H1 (cell line): Measurements from ENCODE around the gene RAB44. TPM values are rescaled to one million over a fixed set of nuclear protein-coding genes. Genes with fewer than 3 reads are reported as not detected.

Experiments used
- CTCF ChIA-PET: fragments of 300-600 bp; sonication (Branson Sonifier 250); formaldehyde crosslinking; loops from one replicate; lab custom pipeline; 2021; ENCODE audit not compliant: partially characterized antibody; lab: Charles Lee
- POLR2A ChIA-PET: fragments of 300-600 bp; sonication (Branson Sonifier 250); formaldehyde crosslinking; loops from one replicate; lab custom pipeline; 2021; ENCODE audit warnings: inconsistent platforms; ENCODE audit not compliant: partially characterized antibody; lab: Charles Lee
- DNase-seq, 2 experiments: peaks; one replicate each; pipeline versions ENCODE4 v3.0.0 to v3.0.0-alpha.2; 2010 to 2022; ENCODE audit warnings: low spot score in 2 of 2, low read depth in 1 of 2, mixed read lengths in 1 of 2
- FAIRE-seq: peaks from 2 replicates; lab custom pipeline; 2011; peaks lifted over from hg19 to GRCh38; lab: Jason Lieb, UNC
- H2AFZ ChIP-seq: 2 replicates; pipeline ENCODE4 v1.8.1; 2012; ENCODE audit warnings: low read length, inconsistent platforms
- H2AK5ac ChIP-seq: 2 replicates; pipeline ENCODE4 v1.6.1; 2013; ENCODE audit warnings: low read depth, low read length
- H2BK120ac ChIP-seq: replicated peaks from 2 replicates; pipeline ENCODE3; 2013; ENCODE audit warnings: low read depth, low read length, inconsistent platforms
- H2BK12ac ChIP-seq: 2 replicates; pipeline ENCODE4 v1.6.1; 2013; ENCODE audit warnings: low read depth, low read length
- H2BK15ac ChIP-seq: 2 replicates; pipeline ENCODE4 v1.6.1; 2013; ENCODE audit warnings: low read length
- H2BK20ac ChIP-seq: 2 replicates; pipeline ENCODE4 v1.6.1; 2013; ENCODE audit warnings: low read length
- H2BK5ac ChIP-seq: 2 replicates; pipeline ENCODE4 v1.6.1; 2013; ENCODE audit warnings: low read depth, low read length
- H3K14ac ChIP-seq: 2 replicates; pipeline ENCODE4 v1.6.1; 2013; ENCODE audit warnings: inconsistent platforms; ENCODE audit not compliant: insufficient read length
- H3K18ac ChIP-seq: 2 replicates; pipeline ENCODE4 v1.6.1; 2013; ENCODE audit warnings: low read length; ENCODE audit errors: extremely low read depth
- H3K23ac ChIP-seq: 2 replicates; pipeline ENCODE4 v1.6.1; 2013; ENCODE audit warnings: inconsistent platforms; ENCODE audit not compliant: insufficient read length
- H3K23me2 ChIP-seq: 2 replicates; pipeline ENCODE4 v1.6.1; 2013; ENCODE audit warnings: low read depth, low read length
- H3K27ac ChIP-seq: 2 replicates; pipeline ENCODE4 v1.6.1; 2011; ENCODE audit warnings: low read depth, low read length, inconsistent platforms
- H3K27me3 ChIP-seq, 4 experiments: replicated peaks in 1 of 4; 1 replicate in 1 of 4; 2 replicates in 3 of 4; pipeline versions ENCODE4 v1.6.1 to v1.8.1; 2011 to 2013; ENCODE audit warnings: low read length in 3 of 4, mild to moderate bottlenecking in 3 of 4, inconsistent platforms in 2 of 4, mixed read lengths in 2 of 4, moderate library complexity in 1 of 4; ENCODE audit not compliant: control insufficient read depth in 3 of 4, insufficient read depth in 3 of 4; ENCODE audit errors: extremely low read depth in 1 of 4
- H3K36me3 ChIP-seq, 4 experiments: 2 replicates each; pipeline versions ENCODE4 v1.6.1 to v1.8.1; 2011 to 2013; ENCODE audit warnings: mild to moderate bottlenecking in 4 of 4, low read length in 3 of 4, moderate library complexity in 2 of 4, control low read depth in 1 of 4, inconsistent platforms in 1 of 4; ENCODE audit not compliant: insufficient read depth in 4 of 4, control insufficient read depth in 2 of 4
- H3K4ac ChIP-seq: replicated peaks from 2 replicates; pipeline ENCODE3; 2013; ENCODE audit warnings: low read length, low read depth, mixed read lengths, inconsistent platforms; ENCODE audit not compliant: insufficient read length
- H3K4me1 ChIP-seq, 4 experiments: replicated peaks in 1 of 4; 1 replicate in 1 of 4; 2 replicates in 3 of 4; pipeline versions ENCODE4 v1.6.1 to v1.8.1; 2011 to 2013; ENCODE audit warnings: low read length in 3 of 4, inconsistent platforms in 2 of 4, mixed read lengths in 1 of 4; ENCODE audit not compliant: insufficient read depth in 4 of 4, control insufficient read depth in 3 of 4
- H3K4me2 ChIP-seq, 2 experiments: 2 replicates each; pipeline versions ENCODE4 v1.6.1 to v1.8.1; 2011 to 2013; ENCODE audit warnings: low read depth in 2 of 2, low read length in 2 of 2, control low read depth in 1 of 2, inconsistent platforms in 1 of 2, mild to moderate bottlenecking in 1 of 2; ENCODE audit not compliant: insufficient read depth in 1 of 2
- H3K4me3 ChIP-seq, 4 experiments: fragments of 200-600, 300-600 bp in 1 of 4; sonication (generic), shearing (Covaris generic), sonication (Bioruptor Twin) in 1 of 4; 2 replicates each; pipeline versions ENCODE4 v1.5.1 to v1.8.1; 2011 to 2016; ENCODE audit warnings: low read length in 4 of 4, low read depth in 3 of 4, control low read depth in 2 of 4, inconsistent platforms in 2 of 4, mild to moderate bottlenecking in 2 of 4, mixed read lengths in 1 of 4, moderate library complexity in 1 of 4; ENCODE audit not compliant: insufficient read depth in 2 of 4; ENCODE audit errors: extremely low read depth in 1 of 4
- H3K56ac ChIP-seq: replicated peaks from 2 replicates; pipeline ENCODE3; 2013; ENCODE audit warnings: low read depth, mild to moderate bottlenecking, mixed read lengths, low read length, inconsistent platforms; ENCODE audit not compliant: insufficient read length
- H3K79me1 ChIP-seq: 2 replicates; pipeline ENCODE4 v1.6.1; 2013; ENCODE audit warnings: low read depth, low read length, control low read depth
- H3K79me2 ChIP-seq, 2 experiments: 2 replicates each; pipeline versions ENCODE4 v1.6.1 to v1.8.1; 2012 to 2013; ENCODE audit warnings: low read length in 2 of 2, mild to moderate bottlenecking in 2 of 2, inconsistent platforms in 1 of 2; ENCODE audit not compliant: insufficient read depth in 2 of 2, control insufficient read depth in 1 of 2
- H3K9ac ChIP-seq, 4 experiments: replicated peaks in 1 of 4; 1 replicate in 1 of 4; 2 replicates in 3 of 4; pipeline versions ENCODE4 v1.6.1 to v1.8.1; 2011 to 2013; ENCODE audit warnings: low read depth in 3 of 4, low read length in 3 of 4, control low read depth in 2 of 4, mild to moderate bottlenecking in 2 of 4, moderate library complexity in 2 of 4, inconsistent platforms in 1 of 4; ENCODE audit errors: extremely low read depth in 1 of 4
- H3K9me3 ChIP-seq, 2 experiments: 2 replicates each; pipeline versions ENCODE4 v1.6.1 to v1.8.1; 2012 to 2013; ENCODE audit warnings: mild to moderate bottlenecking in 2 of 2, moderate library complexity in 2 of 2, control low read depth in 1 of 2, inconsistent platforms in 1 of 2, low read depth in 1 of 2, low read length in 1 of 2, mixed read lengths in 1 of 2; ENCODE audit not compliant: insufficient read depth in 2 of 2
- H4K20me1 ChIP-seq, 2 experiments: replicated peaks in 1 of 2; 2 replicates each; pipeline versions ENCODE3 to v1.8.1; 2011 to 2013; ENCODE audit warnings: inconsistent platforms in 2 of 2, low read length in 2 of 2, mild to moderate bottlenecking in 1 of 2; ENCODE audit not compliant: insufficient read depth in 2 of 2, control insufficient read depth in 1 of 2
- H4K5ac ChIP-seq: 2 replicates; pipeline ENCODE4 v1.6.1; 2013; ENCODE audit warnings: low read length, low read depth, mixed read lengths, inconsistent platforms; ENCODE audit not compliant: insufficient read length
- H4K8ac ChIP-seq: 2 replicates; pipeline ENCODE4 v1.8.0; 2013; ENCODE audit warnings: mild to moderate bottlenecking, moderate library complexity, low read length, inconsistent platforms; ENCODE audit not compliant: insufficient read depth; ENCODE audit errors: extremely low read depth
- H4K91ac ChIP-seq: replicated peaks from 2 replicates; pipeline ENCODE3; 2013; ENCODE audit warnings: low read length, mixed read lengths, inconsistent platforms; ENCODE audit not compliant: insufficient read length
- CTCF ChIP-seq, 3 experiments: IDR thresholded peaks; 1 replicate in 2 of 3; 2 replicates in 1 of 3; pipeline versions ENCODE4 v1.5.1 to v1.6.1; 2011; ENCODE audit warnings: low read length in 3 of 3, mild to moderate bottlenecking in 3 of 3, inconsistent platforms in 2 of 3, low read depth in 1 of 3, moderate library complexity in 1 of 3; ENCODE audit not compliant: insufficient read depth in 1 of 3; ENCODE audit errors: control extremely low read depth in 1 of 3
- POLR2AphosphoS5 ChIP-seq: IDR thresholded peaks from 2 replicates; pipeline ENCODE4 v1.6.1; 2011; ENCODE audit warnings: low read depth, low read length
- RAD21 ChIP-seq, 2 experiments: IDR thresholded peaks in 1 of 2; conservative IDR thresholded peaks in 1 of 2; 2 replicates each; pipeline ENCODE4 v1.6.1; 2011; ENCODE audit warnings: low read depth in 2 of 2, low read length in 2 of 2, improper control_type of control experiment in 1 of 2, inconsistent platforms in 1 of 2, mild to moderate bottlenecking in 1 of 2, moderate library complexity in 1 of 2
- RBBP5 ChIP-seq: IDR thresholded peaks from 2 replicates; pipeline ENCODE4 v1.7.1; 2012; ENCODE audit warnings: low read depth, mild to moderate bottlenecking, inconsistent platforms, low read length, moderate library complexity, borderline replicate concordance
- SIX5 ChIP-seq: IDR thresholded peaks from 2 replicates; pipeline ENCODE4 v1.6.1; 2011; ENCODE audit warnings: mild to moderate bottlenecking, low read depth, low read length
- SP1 ChIP-seq: IDR thresholded peaks from 2 replicates; pipeline ENCODE4 v1.6.1; 2011; ENCODE audit warnings: low read depth, low read length
- SUZ12 ChIP-seq: fragments of 200-600 bp; sonication (generic); IDR thresholded peaks from 2 replicates; pipeline ENCODE4 v1.6.1; 2012; ENCODE audit warnings: mild to moderate bottlenecking, inconsistent platforms, low read length, moderate library complexity, mixed read lengths
- ZNF274 ChIP-seq: IDR thresholded peaks from 2 replicates; pipeline ENCODE4 v1.7.0; 2012; ENCODE audit warnings: low read length, borderline replicate concordance; ENCODE audit errors: extremely low read depth
- WGBS, 2 experiments: shearing (Covaris generic) in 1 of 2; methylation state at CpG; one replicate each; pipeline versions ENCODE4 v1.1.6 to v1.1.7; 2013 to 2015; ENCODE audit warnings: low lambda C conversion rate in 2 of 2, mixed read lengths in 2 of 2, inconsistent platforms in 1 of 2, low coverage in 1 of 2, missing lambda C conversion rate in 1 of 2; ENCODE audit not compliant: insufficient replicate concordance in 2 of 2, insufficient coverage in 1 of 2, insufficient read length in 1 of 2; ENCODE audit errors: extremely low coverage in 1 of 2, missing lambda C conversion rate in 1 of 2; 5-methylcytosine and 5-hydroxymethylcytosine counted together
- polyA plus RNA-seq, 7 experiments: library from polyadenylated mRNA; depleted of rRNA in 3 of 7; stranded (reverse) in 5 of 7; unstranded in 2 of 7; fragments of >200 nt in 5 of 7; fragments of 200-250 nt in 2 of 7; gene quantifications; 1 replicate in 5 of 7; 2 replicates in 1 of 7; 4 replicates in 1 of 7; pipeline versions ENCODE4 v1.2.1 to v1.2.3, GENCODE V29; 2011 to 2013; ENCODE audit warnings: missing spikeins in 2 of 7, mixed read lengths in 2 of 7
- total RNA-seq: library from RNA; stranded (reverse); fragmentation: NEBNext Ultra II Directional; extraction: Animal tissue kit (Norgen Biotek cat#: 25700); gene quantifications from 2 replicates; pipeline ENCODE4 v1.2.1, GENCODE V29; 2021

Gene RAB44
- total and polyA plus RNA-seq, 2 of the 8 experiments (the other 6 are each of a cell fraction or from before 2014, with no cell fraction given), result 0.02 TPM; not detected in 1

GRCh38 chr6:36655085-36655724, 42.4 kb upstream of the RAB44 start:
- DNase-seq, result no peak
- no peak for TF ChIP-seq CTCF (IDR thresholded peaks at IDR 0.05; ENCODE audit: control extremely low read depth in 1 of 3, insufficient read depth in 1 of 3, low read depth in 1 of 3, low read length in 3 of 3)
- no peak for TF ChIP-seq ZNF274
- no peak for TF ChIP-seq SIX5
- no peak for TF ChIP-seq RAD21 (IDR thresholded peaks at IDR 0.05 in 1 of 2, conservative IDR thresholded peaks at IDR 0.05 in 1 of 2; ENCODE audit: low read depth in 2 of 2, low read length in 2 of 2)
- no peak for TF ChIP-seq POLR2AphosphoS5
- TF ChIP-seq SP1, result no peak
- TF ChIP-seq RBBP5, result no peak
- no peak for TF ChIP-seq SUZ12

More at GRCh38 chr6:36655085-36655724, 42.4 kb upstream of the RAB44 start:
- H3K56ac ChIP-seq, result no peak overlapping the region
- H3K4me1 ChIP-seq, result peaks cover under 1 to 3% (median 2%) of the 10 kb centered on the region in 4 experiments; a peak in 4 of 7 replicates
- H2AK5ac ChIP-seq, result no peak overlapping the region
- peaks cover 0 to 4% (median 0%) of the 10 kb centered on the region in 4 experiments; a peak in 1 of 7 replicates for H3K27me3 ChIP-seq
- H3K23ac ChIP-seq, result no peak overlapping the region
- no peak overlapping the region for H2BK15ac ChIP-seq
- POLR2A ChIA-PET, result interaction anchor here (1.0 kb wide), 1 partner anchor 12 kb away, joined by 4 read pairs; no protein-coding TSS in a partner anchor
- H3K27ac ChIP-seq, result no peak overlapping the region
- FAIRE-seq, result no peak
- no peak overlapping the region for H4K8ac ChIP-seq
- H2BK5ac ChIP-seq, result no peak overlapping the region
- no peak overlapping the region for H3K4ac ChIP-seq
- no peak overlapping the region for H4K91ac ChIP-seq
- no peak overlapping the region for H3K14ac ChIP-seq
- H3K79me1 ChIP-seq, result no peaks in the 10 kb centered on the region
- no peak overlapping the region for H4K5ac ChIP-seq
- no peaks in the 10 kb centered on the region for H3K36me3 ChIP-seq
- H2BK20ac ChIP-seq, result no peak overlapping the region
- H4K20me1 ChIP-seq, result peaks cover 0 to 2% of the 10 kb centered on the region in 2 experiments
- CTCF ChIA-PET, result interaction anchor here (0.6 to 4.0 kb wide), 7 partner anchors 11 to 114 kb away, joined by 3 to 11 read pairs (median 3); no protein-coding TSS in a partner anchor
- H2BK12ac ChIP-seq, result no peak overlapping the region
- 94% methylated on average over 6 of the region's 6 CpGs; no CpG with 5 or more reads in 1 of the 2 experiments for WGBS, 2 experiments
- no peaks in the 10 kb centered on the region for H3K79me2 ChIP-seq
- H3K9me3 ChIP-seq, result no peaks in the 10 kb centered on the region
- H3K18ac ChIP-seq, result no peak overlapping the region
- H3K9ac ChIP-seq, result no peak overlapping the region
- H3K4me3 ChIP-seq, result no peak overlapping the region
- H2BK120ac ChIP-seq, result no peak overlapping the region
- no peak overlapping the region for H3K4me2 ChIP-seq
- no peaks in the 10 kb centered on the region for H3K23me2 ChIP-seq
- H2AFZ ChIP-seq, result no peak overlapping the region
